Measurements from ENCODE around the gene SLC4A2. TPM values are rescaled to one million over a fixed set of nuclear protein-coding genes. Genes with fewer than 3 reads are reported as not detected.

SLC4A2 gene
- total RNA-seq, 2 experiments from 2014 or later = 64.2 to 86.0 TPM

GRCh38 chr7:151093748-151094147 is 34.4 kb downstream of the SLC4A2 start:
- no peaks in the 10 kb centered on the region for H3K9me2 ChIP-seq (ENCODE audit: insufficient read depth, low read length)
- DNase-seq (ENCODE audit: low spot score) = no peak
- TF ChIP-seq CTCF (conservative IDR thresholded peaks at IDR 0.05; ENCODE audit: low read length) (no peak), EZH2phosphoT487 (IDR thresholded peaks at IDR 0.05; ENCODE audit: borderline replicate concordance, low read depth, low read length) (no peak)
- no peaks in the 10 kb centered on the region; the same call in 1 of the 2 replicates for H4K20me1 ChIP-seq (ENCODE audit: insufficient read depth, low read length)
- no peaks in the 10 kb centered on the region for H3K79me2 ChIP-seq (ENCODE audit: insufficient read depth, low read depth, low read length)
- H3K9me3 ChIP-seq (ENCODE audit: low read length) = no peaks in the 10 kb centered on the region
- H3K4me1 ChIP-seq (ENCODE audit: insufficient read depth, low read length, poor library complexity, severe bottlenecking) = peaks cover 3% of the 10 kb centered on the region
- no TSS peak for BruUV-seq (replicated peaks)
- intact Hi-C loops (cut with micrococcal nuclease; ENCODE audit: unreplicated experiment) = loop anchor here (10.0 kb wide), 1 partner anchor 61 kb away; no protein-coding TSS in a partner anchor
- H2AFZ ChIP-seq (ENCODE audit: low read length) = no peak overlapping the region
- POLR2A ChIA-PET = interaction anchor here (0.5 to 0.7 kb wide), 3 partner anchors 9 to 758 kb away, joined by 3 read pairs; no protein-coding TSS in a partner anchor
- H3K4me2 ChIP-seq (ENCODE audit: low read length) = no peak overlapping the region
- CTCF ChIA-PET (ENCODE audit: unreplicated experiment) = interaction anchor here (1.1 kb wide), 1 partner anchor 11 kb away, joined by 3 read pairs; the partner anchor contains the start of gene TMUB1
- no peaks in the 10 kb centered on the region for H3K36me3 ChIP-seq (ENCODE audit: insufficient read depth, low read length)
- no peak overlapping the region for H3K27ac ChIP-seq (ENCODE audit: low read depth, low read length, poor library complexity, severe bottlenecking)
- H3K4me3 ChIP-seq (ENCODE audit: low read depth, low read length, poor library complexity, severe bottlenecking) = no peak overlapping the region

DNA sequence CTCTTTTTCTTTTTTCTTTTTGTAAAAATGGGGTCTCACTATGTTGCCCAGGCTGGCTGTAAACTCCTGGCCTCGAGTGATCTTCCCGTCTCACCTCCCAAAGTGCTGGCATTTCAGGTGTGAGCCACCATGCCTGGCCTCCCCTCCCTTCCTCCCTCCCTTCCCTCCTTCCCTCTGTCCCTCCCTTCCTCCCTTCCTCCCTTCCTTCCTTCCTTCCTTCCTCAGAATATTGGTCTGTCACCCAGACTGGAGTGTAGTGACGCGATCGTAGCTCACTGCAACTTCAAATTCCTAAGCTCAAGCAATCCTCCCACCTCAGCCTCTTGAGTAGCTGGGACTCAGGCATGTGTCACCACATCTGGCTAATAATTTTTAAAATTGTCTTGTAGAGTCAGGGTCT is 35.3 kb downstream of the SLC4A2 start:
- no TSS peak for BruUV-seq (replicated peaks)
- H3K9me2 ChIP-seq (ENCODE audit: insufficient read depth, low read length) = no peaks in the 10 kb centered on the region
- H3K4me1 ChIP-seq (ENCODE audit: insufficient read depth, low read length, poor library complexity, severe bottlenecking) = peaks cover 3% of the 10 kb centered on the region
- ChIA-PET POLR2A (interaction anchor here (0.6 to 0.8 kb wide), 5 partner anchors 8 to 124 kb away, joined by 3 to 5 read pairs (median 3); partner anchors contain the start of gene FASTK), CTCF (ENCODE audit: unreplicated experiment) (interaction anchor here (0.7 kb wide), 1 partner anchor 16 kb away, joined by 13 read pairs; no protein-coding TSS in a partner anchor)
- no peak overlapping the region for H3K4me2 ChIP-seq (ENCODE audit: low read length)
- no peak for DNase-seq (ENCODE audit: low spot score)
- no peaks in the 10 kb centered on the region for H3K36me3 ChIP-seq (ENCODE audit: insufficient read depth, low read length)
- intact Hi-C loops (cut with micrococcal nuclease; ENCODE audit: unreplicated experiment) = loop anchor here (10.0 kb wide), 1 partner anchor 60 kb away; no protein-coding TSS in a partner anchor
- H4K20me1 ChIP-seq (ENCODE audit: insufficient read depth, low read length) = no peaks in the 10 kb centered on the region; the same call in 1 of the 2 replicates
- H3K9me3 ChIP-seq (ENCODE audit: low read length) = no peaks in the 10 kb centered on the region
- no peak overlapping the region for H3K4me3 ChIP-seq (ENCODE audit: low read depth, low read length, poor library complexity, severe bottlenecking)
- no peak overlapping the region for H3K27ac ChIP-seq (ENCODE audit: low read depth, low read length, poor library complexity, severe bottlenecking)
- H2AFZ ChIP-seq (ENCODE audit: low read length) = no peak overlapping the region
- H3K79me2 ChIP-seq (ENCODE audit: insufficient read depth, low read depth, low read length) = no peaks in the 10 kb centered on the region
- no peak for TF ChIP-seq EZH2phosphoT487 (IDR thresholded peaks at IDR 0.05; ENCODE audit: borderline replicate concordance, low read depth, low read length)
- no peak for TF ChIP-seq CTCF (conservative IDR thresholded peaks at IDR 0.05; ENCODE audit: low read length)

- Histone ChIP-seq H3K27ac (ENCODE audit: low read depth, low read length, poor library complexity, severe bottlenecking) (no peak overlapping the region), H2AFZ (ENCODE audit: low read length) (no peak overlapping the region), H3K9me3 (ENCODE audit: low read length) (no peaks in the 10 kb centered on the region), H3K4me3 (ENCODE audit: low read depth, low read length, poor library complexity, severe bottlenecking) (no peak overlapping the region), H3K79me2 (ENCODE audit: insufficient read depth, low read depth, low read length) (no peaks in the 10 kb centered on the region), H3K4me1 (ENCODE audit: insufficient read depth, low read length, poor library complexity, severe bottlenecking) (peaks cover 3% of the 10 kb centered on the region), H3K36me3 (ENCODE audit: insufficient read depth, low read length) (no peaks in the 10 kb centered on the region), H3K4me2 (ENCODE audit: low read length) (no peak overlapping the region), H4K20me1 (ENCODE audit: insufficient read depth, low read length) (no peaks in the 10 kb centered on the region), H3K9me2 (ENCODE audit: insufficient read depth, low read length) (no peaks in the 10 kb centered on the region)
- DNase-seq (ENCODE audit: low spot score) = no peak
- TF ChIP-seq CTCF (conservative IDR thresholded peaks at IDR 0.05; ENCODE audit: low read length) (no peak), EZH2phosphoT487 (IDR thresholded peaks at IDR 0.05; ENCODE audit: borderline replicate concordance, low read depth, low read length) (no peak)
- POLR2A ChIA-PET = interaction anchor here (0.6 to 0.8 kb wide), 6 partner anchors 8 to 173 kb away, joined by 3 to 5 read pairs (median 4); partner anchors contain the start of gene FASTK
- BruUV-seq (replicated peaks) = no TSS peak
- intact Hi-C loops (cut with micrococcal nuclease; ENCODE audit: unreplicated experiment) = loop anchor here (10.0 kb wide), 1 partner anchor 60 kb away; no protein-coding TSS in a partner anchor
- CTCF ChIA-PET (ENCODE audit: unreplicated experiment) = interaction anchor here (0.7 kb wide), 1 partner anchor 16 kb away, joined by 13 read pairs; no protein-coding TSS in a partner anchor
Observed at GRCh38 chr7:151095123-151095797, 35.9 kb downstream of the SLC4A2 start.

Measured in OCI-LY7 (cell line).